Trophoblast cell (in vitro differentiated cells and primary cell): ENCODE data around the gene TPBGL.

Source experiments
- DNase-seq, 2 donors: peaks; one replicate each; pipeline ENCODE4 v3.0.0-alpha.2; 2016
- H2AFZ ChIP-seq: 2 replicates; pipeline ENCODE4 v1.6.1; 2013; ENCODE audit warnings: low read length, moderate library complexity, mild to moderate bottlenecking; ENCODE audit not compliant: insufficient read depth, poor library complexity
- H2AK5ac ChIP-seq: 2 replicates; pipeline ENCODE4 v1.6.1; 2013; ENCODE audit warnings: mild to moderate bottlenecking, low read length
- H2BK120ac ChIP-seq: 2 replicates; pipeline ENCODE4 v1.6.1; 2013; ENCODE audit warnings: low read length, mild to moderate bottlenecking, moderate library complexity; ENCODE audit not compliant: insufficient read depth, poor library complexity
- H2BK12ac ChIP-seq: 2 replicates; pipeline ENCODE4 v1.6.1; 2013; ENCODE audit warnings: mild to moderate bottlenecking, low read length, moderate library complexity
- H2BK5ac ChIP-seq: 2 replicates; pipeline ENCODE4 v1.6.1; 2013; ENCODE audit warnings: low read length, low read depth, moderate library complexity, mild to moderate bottlenecking; ENCODE audit not compliant: poor library complexity
- H3K14ac ChIP-seq: 2 replicates; pipeline ENCODE4 v1.6.1; 2013; ENCODE audit warnings: mild to moderate bottlenecking, low read length
- H3K18ac ChIP-seq: 2 replicates; pipeline ENCODE4 v1.6.1; 2013; ENCODE audit warnings: mild to moderate bottlenecking, low read length
- H3K23ac ChIP-seq: 2 replicates; pipeline ENCODE4 v1.6.1; 2013; ENCODE audit warnings: low read length
- H3K27ac ChIP-seq: 2 replicates; pipeline ENCODE4 v1.5.1; 2013; ENCODE audit warnings: low read depth, mild to moderate bottlenecking, inconsistent platforms, low read length, moderate library complexity
- H3K27me3 ChIP-seq: 2 replicates; pipeline ENCODE4 v1.6.1; 2013; ENCODE audit warnings: inconsistent platforms, mild to moderate bottlenecking, low read length, moderate library complexity; ENCODE audit not compliant: insufficient read depth
- H3K36me3 ChIP-seq, 2 experiments: 1 replicate in 1 of 2; 2 replicates in 1 of 2; pipeline ENCODE4 v1.6.1; 2013; ENCODE audit warnings: low read length in 2 of 2, mild to moderate bottlenecking in 2 of 2, moderate library complexity in 1 of 2; ENCODE audit not compliant: insufficient read depth in 2 of 2, control insufficient read depth in 1 of 2
- H3K4ac ChIP-seq: 2 replicates; pipeline ENCODE4 v1.6.1; 2013; ENCODE audit warnings: low read depth, mild to moderate bottlenecking, low read length, moderate library complexity
- H3K4me1 ChIP-seq, 2 experiments: 1 replicate in 1 of 2; 2 replicates in 1 of 2; pipeline ENCODE4 v1.6.1; 2013; ENCODE audit warnings: low read length in 2 of 2, mild to moderate bottlenecking in 2 of 2, moderate library complexity in 1 of 2; ENCODE audit not compliant: insufficient read depth in 2 of 2, control insufficient read depth in 1 of 2
- H3K4me2 ChIP-seq: 2 replicates; pipeline ENCODE4 v1.6.1; 2013; ENCODE audit warnings: inconsistent platforms, mild to moderate bottlenecking, low read length, moderate library complexity
- H3K4me3 ChIP-seq: 2 replicates; pipeline ENCODE4 v1.5.1; 2013; ENCODE audit warnings: mild to moderate bottlenecking, low read depth, low read length, inconsistent platforms
- H3K79me1 ChIP-seq: one replicate; pipeline ENCODE4 v1.6.1; 2013; ENCODE audit warnings: low read length
- H3K79me2 ChIP-seq: 2 replicates; pipeline ENCODE4 v1.6.1; 2013; ENCODE audit warnings: low read length, mild to moderate bottlenecking; ENCODE audit not compliant: control insufficient read depth, insufficient read depth, poor library complexity
- H3K9ac ChIP-seq: 2 replicates; pipeline ENCODE4 v1.6.1; 2013; ENCODE audit warnings: mild to moderate bottlenecking, low read length
- H3K9me3 ChIP-seq: 2 replicates; pipeline ENCODE4 v1.6.1; 2013; ENCODE audit warnings: low read depth, mild to moderate bottlenecking, control low read depth, inconsistent platforms, low read length; ENCODE audit not compliant: insufficient read depth
- H4K12ac ChIP-seq: 2 replicates; pipeline ENCODE4 v1.6.1; 2013; ENCODE audit warnings: low read depth, mild to moderate bottlenecking, low read length, moderate library complexity
- H4K8ac ChIP-seq: 2 replicates; pipeline ENCODE4 v1.6.1; 2013; ENCODE audit warnings: low read depth, mild to moderate bottlenecking, low read length, moderate library complexity
- H4K91ac ChIP-seq: one replicate; pipeline ENCODE4 v1.6.1; 2013; ENCODE audit warnings: low read depth, mild to moderate bottlenecking, low read length, moderate library complexity
- WGBS: extraction: QIAGEN DNeasy Blood & Tissue Kit; methylation state at CpG from one replicate; pipeline ENCODE4 v1.1.7; 2013; ENCODE audit warnings: missing lambda C conversion rate; ENCODE audit not compliant: insufficient read length, insufficient coverage; ENCODE audit errors: extremely low coverage; 5-methylcytosine and 5-hydroxymethylcytosine counted together

TPBGL gene

GRCh38 chr11:75233754-75234172 lies 6.8 kb upstream of the TPBGL start:
- Histone ChIP-seq H2BK120ac (no peak overlapping the region), H3K27me3 (peaks cover 2% of the 10 kb centered on the region), H4K91ac (no peak overlapping the region), H3K9me3 (peaks cover 2% of the 10 kb centered on the region), H2AK5ac (no peak overlapping the region), H2BK5ac (no peak overlapping the region), H3K79me1 (no peaks in the 10 kb centered on the region), H3K4me2 (no peak overlapping the region), H3K23ac (no peak overlapping the region), H3K4me3 (no peak overlapping the region), H3K18ac (no peak overlapping the region), H2BK12ac (no peak overlapping the region), H3K36me3 (no peaks in the 10 kb centered on the region), H3K4me1 (no peaks in the 10 kb centered on the region), H3K9ac (no peak overlapping the region), H3K14ac (no peak overlapping the region), H3K27ac (no peak overlapping the region), H3K4ac (no peak overlapping the region), H3K79me2 (no peaks in the 10 kb centered on the region), H4K12ac (no peak overlapping the region), H2AFZ (no peak overlapping the region), H4K8ac (no peak overlapping the region)
- no CpG with 5 or more reads among the region's 3 CpGs for WGBS
- DNase-seq: peak; percentile 16 to 64

DNA sequence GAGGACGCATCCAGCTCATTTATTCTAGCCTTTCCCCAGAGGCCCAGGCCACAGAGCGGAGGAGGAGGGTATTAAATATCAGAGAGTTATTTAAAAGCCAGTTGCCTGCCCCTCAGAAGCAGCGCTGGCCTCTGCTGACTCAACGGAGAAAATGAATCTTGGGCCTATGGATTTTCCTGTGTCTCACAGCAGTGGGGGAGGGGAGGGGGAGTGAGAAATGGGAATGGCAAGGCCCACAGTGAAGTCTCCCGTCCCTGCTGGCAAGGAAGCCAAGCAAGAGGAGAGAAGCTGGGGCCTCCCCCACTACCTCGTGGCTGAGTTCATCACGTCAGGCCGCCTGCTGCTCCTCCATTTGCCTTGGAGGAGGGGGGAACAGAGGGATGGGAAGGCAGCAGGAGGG lies 4.5 kb upstream of the TPBGL start:
- Histone ChIP-seq H2AFZ (no peak overlapping the region), H3K79me1 (no peaks in the 10 kb centered on the region), H3K4me3 (no peak overlapping the region), H3K27me3 (peaks cover 19% of the 10 kb centered on the region), H2AK5ac (no peak overlapping the region), H3K4me1 (peaks cover 3 to 4% of the 10 kb centered on the region in 2 experiments), H3K4ac (no peak overlapping the region), H3K9me3 (peaks cover 3% of the 10 kb centered on the region), H3K27ac (no peak overlapping the region), H4K12ac (no peak overlapping the region), H2BK12ac (no peak overlapping the region), H3K23ac (no peak overlapping the region), H3K36me3 (no peaks in the 10 kb centered on the region), H3K4me2 (no peak overlapping the region), H3K9ac (no peak overlapping the region), H4K91ac (no peak overlapping the region), H3K18ac (no peak overlapping the region), H2BK5ac (no peak overlapping the region), H3K79me2 (no peaks in the 10 kb centered on the region), H2BK120ac (no peak overlapping the region), H4K8ac (no peak overlapping the region), H3K14ac (no peak overlapping the region)
- no CpG with 5 or more reads among the region's 8 CpGs for WGBS
- no peak for DNase-seq

GRCh38 chr11:75237050-75237449 lies 3.5 kb upstream of the TPBGL start:
- no peak overlapping the region for H3K4ac ChIP-seq
- no peak overlapping the region for H3K23ac ChIP-seq
- DNase-seq: no peak
- WGBS: no CpG with 5 or more reads among the region's 8 CpGs
- H4K8ac ChIP-seq: no peak overlapping the region
- no peak overlapping the region for H4K12ac ChIP-seq
- no peak overlapping the region for H2AK5ac ChIP-seq
- no peak overlapping the region for H3K9ac ChIP-seq
- no peak overlapping the region for H2BK5ac ChIP-seq
- H3K14ac ChIP-seq: no peak overlapping the region
- H3K4me2 ChIP-seq: no peak overlapping the region
- H3K79me1 ChIP-seq: no peaks in the 10 kb centered on the region
- no peak overlapping the region for H2BK120ac ChIP-seq
- H3K79me2 ChIP-seq: no peaks in the 10 kb centered on the region
- H3K4me3 ChIP-seq: no peak overlapping the region
- peaks cover 26% of the 10 kb centered on the region for H3K27me3 ChIP-seq
- no peak overlapping the region for H2BK12ac ChIP-seq
- H3K4me1 ChIP-seq: peaks cover 5 to 9% of the 10 kb centered on the region in 2 experiments
- H4K91ac ChIP-seq: no peak overlapping the region
- H2AFZ ChIP-seq: no peak overlapping the region
- H3K9me3 ChIP-seq: peaks cover 5% of the 10 kb centered on the region
- no peak overlapping the region for H3K27ac ChIP-seq
- no peaks in the 10 kb centered on the region for H3K36me3 ChIP-seq
- H3K18ac ChIP-seq: no peak overlapping the region

GRCh38 chr11:75238595-75239440 lies 1.8 kb upstream of the TPBGL start:
- peaks cover 11% of the 10 kb centered on the region for H3K9me3 ChIP-seq
- no peak overlapping the region for H3K4me3 ChIP-seq
- no peak overlapping the region for H3K9ac ChIP-seq
- H2BK5ac ChIP-seq: no peak overlapping the region
- DNase-seq: no peak
- no peak overlapping the region for H2AK5ac ChIP-seq
- H4K12ac ChIP-seq: no peak overlapping the region
- H2AFZ ChIP-seq: no peak overlapping the region
- no peak overlapping the region for H4K8ac ChIP-seq
- no peak overlapping the region for H3K23ac ChIP-seq
- no peak overlapping the region for H3K4ac ChIP-seq
- no CpG with 5 or more reads among the region's 9 CpGs for WGBS
- H2BK12ac ChIP-seq: no peak overlapping the region
- H3K4me1 ChIP-seq: peaks cover 5 to 9% of the 10 kb centered on the region in 2 experiments
- H3K79me1 ChIP-seq: no peaks in the 10 kb centered on the region
- H3K27ac ChIP-seq: no peak overlapping the region
- H3K4me2 ChIP-seq: no peak overlapping the region
- no peak overlapping the region for H3K18ac ChIP-seq
- H2BK120ac ChIP-seq: no peak overlapping the region
- no peak overlapping the region for H4K91ac ChIP-seq
- no peaks in the 10 kb centered on the region for H3K36me3 ChIP-seq
- H3K79me2 ChIP-seq: no peaks in the 10 kb centered on the region
- H3K27me3 ChIP-seq: peaks cover 37% of the 10 kb centered on the region
- no peak overlapping the region for H3K14ac ChIP-seq
